Fibroblast of mammary gland (primary cell): Measurements from ENCODE around the gene ODAD3.

Experiments
- DNase-seq: peaks from one replicate; pipeline ENCODE4 v3.0.0-alpha.2; 2010; ENCODE audit warnings: low read depth
- H3K4me3 ChIP-seq: 2 replicates; pipeline ENCODE4 v1.5.1; 2011; ENCODE audit warnings: low read depth, mild to moderate bottlenecking, low read length, moderate library complexity; ENCODE audit not compliant: control insufficient read depth
- CTCF ChIP-seq: conservative IDR thresholded peaks from 2 replicates; pipeline ENCODE4 v1.5.1; 2011; ENCODE audit warnings: low read depth, low read length, inconsistent platforms; ENCODE audit not compliant: control insufficient read depth, insufficient read depth

ODAD3 gene

GRCh38 chr19:11451327-11451870 is 16.5 kb upstream of the ODAD3 start:
- TF ChIP-seq CTCF = no peak
- no peak overlapping the region for H3K4me3 ChIP-seq
- no peak for DNase-seq

GRCh38 chr19:11450570-11451326 is 15.8 kb upstream of the ODAD3 start:
- DNase-seq = no peak
- no peak for TF ChIP-seq CTCF
- no peak overlapping the region for H3K4me3 ChIP-seq

GRCh38 chr19:11448923-11449554 is 14.1 kb upstream of the ODAD3 start:
- TF ChIP-seq CTCF = no peak
- DNase-seq = no peak
- no peak overlapping the region for H3K4me3 ChIP-seq

GRCh38 chr19:11448410-11448809 is 13.5 kb upstream of the ODAD3 start:
- DNase-seq = no peak
- no peak overlapping the region for H3K4me3 ChIP-seq
- TF ChIP-seq CTCF = no peak

- no peak overlapping the region for H3K4me3 ChIP-seq
- TF ChIP-seq CTCF = no peak
- no peak for DNase-seq
Measured at GRCh38 chr19:11447347-11448262, 12.7 kb upstream of the ODAD3 start.

- peak; percentile 61 for TF ChIP-seq CTCF
- H3K4me3 ChIP-seq = no peak overlapping the region
- DNase-seq = peak; percentile 21
Measured at GRCh38 chr19:11446652-11447301, 11.9 kb upstream of the ODAD3 start.
